Mucosa of rectum (tissue), 2 donors: Measurements from ENCODE around the gene SLC24A4.
A peak's percentile ranks its signal among the peaks of the same experiment; 100 is the strongest.
"Not testable (repeated sequence)": the region's sequence is repeated elsewhere in the genome, so short reads cannot be mapped to it uniquely, and the experiment has no call there.

ENCODE experiments used
- H3K27ac ChIP-seq, 2 donors: one replicate each; pipeline ENCODE4 v1.7.0; 2013; ENCODE audit warnings: inconsistent platforms in 2 of 2, low read depth in 2 of 2, low read length in 2 of 2
- H3K27me3 ChIP-seq, 2 donors: one replicate each; pipeline ENCODE4 v1.7.0; 2013; ENCODE audit warnings: low read length in 2 of 2; ENCODE audit not compliant: control insufficient read depth in 2 of 2, insufficient read depth in 2 of 2
- H3K36me3 ChIP-seq, 2 donors: one replicate each; pipeline ENCODE4 v1.7.0; 2013; ENCODE audit warnings: low read length in 2 of 2; ENCODE audit not compliant: control insufficient read depth in 2 of 2, insufficient read depth in 2 of 2
- H3K4me1 ChIP-seq, 2 donors: one replicate each; pipeline ENCODE4 v1.7.0; 2013; ENCODE audit warnings: low read length in 2 of 2, mild to moderate bottlenecking in 1 of 2; ENCODE audit not compliant: control insufficient read depth in 2 of 2, insufficient read depth in 2 of 2
- H3K4me3 ChIP-seq, 2 donors: one replicate each; pipeline ENCODE4 v1.7.0; 2013; ENCODE audit warnings: low read length in 2 of 2
- H3K9ac ChIP-seq, 2 donors: one replicate each; pipeline ENCODE4 v1.7.0; 2013; ENCODE audit warnings: low read length in 2 of 2, low read depth in 1 of 2, mild to moderate bottlenecking in 1 of 2
- H3K9me3 ChIP-seq, 2 donors: one replicate each; pipeline ENCODE4 v1.7.0; 2013; ENCODE audit warnings: low read length in 2 of 2; ENCODE audit not compliant: control insufficient read depth in 2 of 2
- donor health status: healthy.
- donor health status: Normal muscosa, but diverticular disease.

The SLC24A4 gene

DNA sequence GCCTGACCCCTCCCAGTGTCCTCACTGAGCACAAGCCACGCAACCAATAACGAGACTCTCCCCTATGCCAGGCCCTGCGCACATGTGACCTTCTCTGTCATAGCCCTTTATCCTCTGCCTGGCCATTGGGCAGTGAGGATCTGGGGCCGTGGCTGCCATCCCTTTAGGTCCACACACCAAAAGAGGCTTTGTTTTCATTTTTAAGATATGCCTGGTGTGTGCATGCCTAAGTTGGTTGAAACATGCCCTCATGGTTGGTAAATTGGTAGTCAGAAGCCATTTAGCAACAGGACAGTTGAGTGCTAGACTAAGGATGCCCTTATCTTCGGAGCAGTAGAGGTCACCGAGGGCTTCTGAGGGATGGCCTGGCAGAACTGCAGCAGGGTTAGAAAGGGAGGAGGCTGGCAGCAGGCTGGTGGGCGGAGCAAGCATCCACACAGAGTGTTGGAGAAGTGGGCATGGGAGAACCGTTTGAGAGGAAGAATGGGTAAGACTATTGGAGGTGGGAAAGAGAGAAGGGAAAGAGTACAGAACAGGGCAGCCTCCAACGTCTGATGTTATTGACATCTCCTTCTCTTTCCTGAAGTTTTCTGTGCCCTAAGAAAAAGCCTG, 75.1 kb downstream of the SLC24A4 start:
- Histone ChIP-seq H3K9me3 (no peaks in the 10 kb centered on the region), H3K4me3 (no peak overlapping the region), H3K4me1 (no peaks in the 10 kb centered on the region), H3K9ac (no peak overlapping the region), H3K36me3 (no peaks in the 10 kb centered on the region), H3K27me3 (peaks cover 0 to 4% of the 10 kb centered on the region in 2 donors), H3K27ac (no peak overlapping the region)

DNA sequence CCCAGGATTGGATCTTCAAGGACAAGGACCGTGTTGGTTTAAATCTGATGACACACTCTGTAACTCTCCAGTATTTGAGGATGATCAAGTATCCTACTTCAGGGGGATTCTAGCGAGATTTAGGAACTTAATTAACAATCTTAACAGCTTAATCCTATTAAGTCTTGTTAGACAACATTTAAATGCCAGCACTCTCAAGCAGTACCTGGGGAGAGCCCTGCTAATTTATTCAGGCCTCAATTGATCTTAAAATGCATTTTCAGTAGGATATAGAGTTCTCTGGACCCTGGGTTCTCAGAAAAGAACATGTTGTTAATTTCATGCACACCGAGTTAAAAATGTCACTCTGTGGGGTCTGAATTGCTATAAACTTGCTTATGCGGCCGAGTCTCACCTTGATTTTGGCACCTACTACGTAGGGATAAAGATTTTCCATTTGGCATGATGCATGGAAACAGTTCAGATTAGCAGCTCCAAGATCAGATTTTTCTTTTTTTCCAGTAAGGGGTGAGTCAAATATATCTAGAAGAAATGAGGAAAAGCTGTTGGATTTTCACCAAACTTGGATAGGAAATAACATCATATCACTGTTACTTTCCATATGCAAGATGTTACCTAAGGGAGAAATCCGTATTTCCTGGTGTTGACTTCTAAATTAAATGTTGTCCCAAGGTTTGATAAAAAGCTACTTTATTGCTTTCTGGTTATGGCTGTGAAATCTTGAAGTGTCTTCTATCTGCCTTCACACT, 76.1 kb downstream of the SLC24A4 start:
- Histone ChIP-seq H3K4me1 (no peaks in the 10 kb centered on the region), H3K27me3 (peaks cover 0 to 4% of the 10 kb centered on the region in 2 donors), H3K4me3 (no peak overlapping the region), H3K9me3 (no peaks in the 10 kb centered on the region), H3K9ac (no peak overlapping the region), H3K27ac (no peak overlapping the region), H3K36me3 (no peaks in the 10 kb centered on the region)

DNA sequence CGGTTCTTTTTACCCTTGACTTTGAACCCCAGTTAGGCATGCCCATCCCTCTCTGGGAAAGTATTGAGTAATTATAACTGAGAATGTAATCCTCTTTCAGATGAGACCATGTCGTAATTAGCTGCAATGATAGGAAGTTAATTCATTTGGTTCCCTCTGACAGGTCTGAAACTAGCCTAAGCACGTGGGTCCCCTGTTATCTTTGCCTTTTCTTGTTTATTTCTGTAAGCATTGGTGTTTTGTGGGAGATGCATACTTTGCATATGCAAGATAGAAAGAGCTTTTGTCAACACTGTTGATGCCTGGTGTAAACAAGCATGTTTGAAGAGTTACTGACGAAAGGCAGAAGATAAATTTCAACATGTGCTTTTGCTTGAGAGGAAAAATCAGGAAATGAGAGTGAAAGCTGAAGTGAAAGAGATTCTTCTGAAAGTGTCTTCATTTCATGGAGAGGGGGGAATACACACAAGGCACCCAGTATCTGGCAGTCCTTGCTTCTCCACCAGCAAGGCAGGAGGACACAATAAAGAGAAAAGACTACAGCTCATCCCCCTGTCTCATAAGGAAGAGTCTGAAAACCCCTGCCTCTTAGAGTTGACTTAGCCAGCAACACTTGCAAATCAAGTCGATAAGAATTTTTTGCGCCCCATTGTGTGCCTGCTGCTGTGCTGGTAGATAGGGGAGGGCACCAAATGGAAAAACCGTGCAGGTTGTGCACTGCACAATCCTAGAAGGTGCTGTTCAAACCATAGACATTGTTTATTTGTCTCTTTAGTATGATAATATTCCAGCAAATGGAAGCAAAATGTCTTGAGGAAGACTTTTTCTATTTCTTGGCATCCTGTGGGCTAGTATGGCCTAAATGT, 77.8 kb downstream of the SLC24A4 start:
- Histone ChIP-seq H3K27me3 (peaks cover 0 to 4% of the 10 kb centered on the region in 2 donors), H3K9ac (no peak overlapping the region), H3K4me3 (no peak overlapping the region), H3K9me3 (no peaks in the 10 kb centered on the region), H3K36me3 (no peaks in the 10 kb centered on the region), H3K27ac (no peak overlapping the region), H3K4me1 (no peaks in the 10 kb centered on the region)

DNA sequence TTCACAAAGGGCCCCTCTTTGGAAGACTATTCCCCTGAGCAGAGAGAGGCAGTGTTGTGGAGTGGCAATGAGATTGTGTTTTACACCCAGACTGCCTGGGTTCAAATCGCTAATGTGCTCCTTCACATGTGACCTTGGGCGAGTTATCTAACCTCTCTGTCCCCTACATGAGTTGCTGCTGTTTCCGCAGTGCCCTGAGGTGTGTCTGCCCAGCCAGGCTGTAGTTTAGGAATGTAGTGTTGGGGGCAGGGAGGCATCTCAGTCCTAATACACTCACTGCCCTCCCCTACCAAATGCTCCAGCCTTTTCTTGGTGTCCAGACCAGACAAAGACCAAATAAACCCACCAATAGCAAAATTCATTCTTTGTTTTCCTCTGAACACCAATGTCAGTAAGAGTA, 78.6 kb downstream of the SLC24A4 start:
- H3K4me3 ChIP-seq: no peak overlapping the region
- no peaks in the 10 kb centered on the region for H3K9me3 ChIP-seq
- H3K4me1 ChIP-seq: no peaks in the 10 kb centered on the region
- H3K27me3 ChIP-seq: peaks cover 0 to 4% of the 10 kb centered on the region in 2 donors
- no peak overlapping the region for H3K27ac ChIP-seq
- no peak overlapping the region for H3K9ac ChIP-seq
- H3K36me3 ChIP-seq: no peaks in the 10 kb centered on the region

DNA sequence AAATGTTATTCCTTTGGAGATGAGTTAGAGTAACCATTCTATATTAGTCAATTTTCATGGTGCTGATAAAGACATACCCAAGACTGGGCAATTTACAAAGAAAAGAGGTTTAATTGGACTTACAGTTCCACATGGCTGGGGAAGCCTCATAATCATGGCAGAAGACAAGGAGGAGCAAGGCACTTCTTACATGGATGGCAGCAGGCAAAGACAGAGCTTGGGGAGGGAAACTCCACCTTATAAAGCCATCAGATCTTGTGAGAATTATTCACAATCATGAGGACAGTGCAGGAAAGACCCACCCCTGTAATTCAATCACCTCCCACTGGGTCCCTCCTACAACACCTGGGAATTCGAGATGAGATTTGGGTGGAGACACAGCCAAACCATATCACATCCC, 79.5 kb downstream of the SLC24A4 start:
- H3K9ac ChIP-seq, H3K27me3 ChIP-seq, H3K4me1 ChIP-seq, H3K9me3 ChIP-seq, H3K36me3 ChIP-seq, H3K27ac ChIP-seq, H3K4me3 ChIP-seq: not testable (repeated sequence)

DNA sequence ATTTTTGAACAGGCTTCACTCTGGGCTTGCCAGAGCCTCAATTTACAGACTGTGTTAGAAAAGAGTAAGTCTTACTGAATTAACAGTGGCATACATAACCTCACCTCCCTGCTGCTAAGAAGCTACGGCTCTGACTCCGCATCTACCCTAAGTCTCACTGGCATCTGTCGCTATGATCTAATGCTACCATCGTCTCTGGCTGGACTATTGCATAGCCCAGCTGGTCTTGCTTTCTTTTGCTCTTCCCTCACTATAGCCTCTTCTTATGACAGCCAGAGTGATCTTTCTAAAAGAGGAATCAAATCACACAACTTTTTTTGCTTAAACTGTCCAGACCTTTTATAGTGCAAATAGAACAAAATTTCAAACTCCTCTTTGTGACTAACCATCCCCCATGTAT, 81.1 kb downstream of the SLC24A4 start:
- no peaks in the 10 kb centered on the region for H3K36me3 ChIP-seq

DNA sequence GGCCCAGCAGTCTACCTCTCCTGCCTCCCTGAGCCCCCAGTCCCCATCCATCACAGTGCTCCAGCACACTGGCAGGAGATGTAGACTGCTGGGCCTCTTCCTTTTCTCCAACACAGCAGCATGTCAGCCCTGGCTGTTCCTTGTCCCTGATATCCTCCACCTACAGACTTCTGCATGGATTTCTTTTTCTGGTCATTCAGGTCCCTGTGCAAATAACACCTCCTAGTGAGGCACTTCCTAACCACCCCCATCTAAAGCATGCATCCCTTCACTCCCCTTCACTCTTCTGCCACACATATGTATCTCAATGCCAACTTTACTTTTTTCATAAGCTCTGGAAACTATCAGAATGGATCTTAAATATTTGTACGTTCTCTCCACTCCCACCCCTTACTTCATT, 81.5 kb downstream of the SLC24A4 start:
- Histone ChIP-seq H3K4me1 (peaks cover 5 to 7% of the 10 kb centered on the region in 2 donors), H3K4me3 (no peak overlapping the region), H3K36me3 (no peaks in the 10 kb centered on the region), H3K9me3 (no peaks in the 10 kb centered on the region), H3K9ac (no peak overlapping the region), H3K27me3 (no peaks in the 10 kb centered on the region), H3K27ac (no peak overlapping the region)

More for the DNA sequence above, 81.1 kb downstream of the SLC24A4 start:
- Histone ChIP-seq H3K4me3 (no peak overlapping the region), H3K27ac (no peak overlapping the region), H3K27me3 (no peaks in the 10 kb centered on the region), H3K9ac (no peak overlapping the region), H3K9me3 (no peaks in the 10 kb centered on the region), H3K4me1 (peaks cover 1 to 4% of the 10 kb centered on the region in 2 donors)

DNA sequence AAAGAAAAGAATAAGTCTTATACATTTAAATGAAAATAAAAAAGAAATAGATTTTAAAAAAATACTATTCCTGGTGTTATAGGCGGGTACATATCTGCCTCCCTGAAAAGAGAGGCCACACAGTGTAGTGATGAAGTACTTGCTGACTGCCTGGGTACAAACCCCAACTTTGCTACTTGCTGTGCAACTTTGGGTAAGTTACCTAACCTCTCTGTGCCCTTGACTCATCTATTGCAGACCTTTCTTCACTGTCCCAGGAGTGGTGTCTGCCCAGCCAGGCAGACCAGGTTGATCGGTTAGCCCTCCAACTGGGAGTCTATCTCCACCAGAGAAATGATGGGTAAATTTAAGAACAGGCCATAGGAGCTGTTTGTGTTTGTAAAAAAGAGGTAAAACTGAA, 82.0 kb downstream of the SLC24A4 start:
- H3K36me3 ChIP-seq: no peaks in the 10 kb centered on the region
- H3K9ac ChIP-seq: no peak overlapping the region
- peaks cover 5 to 7% of the 10 kb centered on the region in 2 donors for H3K4me1 ChIP-seq
- H3K27me3 ChIP-seq: no peaks in the 10 kb centered on the region
- H3K27ac ChIP-seq: no peak overlapping the region
- H3K4me3 ChIP-seq: no peak overlapping the region
- H3K9me3 ChIP-seq: no peaks in the 10 kb centered on the region

DNA sequence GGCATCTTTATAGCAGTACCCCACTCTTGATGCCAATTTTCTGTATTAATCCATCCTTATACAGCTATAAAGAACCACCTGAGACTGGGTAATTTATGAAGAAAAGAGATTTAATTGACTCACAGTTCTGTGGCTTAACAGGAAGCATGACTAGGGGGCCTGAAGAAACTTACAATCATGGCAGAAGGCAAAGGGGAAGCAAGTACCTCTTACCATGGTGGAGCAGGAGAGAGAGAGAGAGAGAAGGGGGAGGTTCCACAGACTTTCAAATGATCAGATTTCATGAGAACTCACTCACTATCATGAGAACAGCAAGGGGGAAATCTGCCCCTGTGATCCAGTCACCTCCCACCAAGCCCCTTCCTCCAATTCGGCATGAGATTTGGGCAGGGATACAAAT, 84.4 kb downstream of the SLC24A4 start:
- Histone ChIP-seq H3K27ac (no peak overlapping the region), H3K4me1 (peaks cover 5 to 7% of the 10 kb centered on the region in 2 donors), H3K9me3 (no peaks in the 10 kb centered on the region), H3K36me3 (no peaks in the 10 kb centered on the region), H3K9ac (no peak overlapping the region), H3K4me3 (no peak overlapping the region), H3K27me3 (no peaks in the 10 kb centered on the region)

DNA sequence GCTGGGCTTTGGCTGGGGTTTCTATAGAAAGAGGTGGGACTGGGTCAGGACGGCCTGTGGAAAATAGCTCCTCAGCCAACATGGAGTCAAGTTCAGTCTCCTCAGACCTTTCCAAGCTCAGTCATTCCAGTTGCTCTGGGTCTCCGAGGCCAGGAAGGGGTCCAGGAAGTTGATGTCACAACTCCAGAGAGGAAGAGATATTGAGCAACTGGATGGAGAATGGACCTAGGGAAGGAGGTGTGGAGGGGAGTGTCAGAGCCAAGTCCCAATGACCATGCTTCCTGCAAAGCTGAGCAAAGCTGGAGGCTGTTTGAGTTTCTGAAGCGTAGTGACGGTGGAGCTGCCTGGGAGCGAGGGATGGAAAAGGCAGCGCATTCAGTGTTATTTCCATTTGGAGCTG, 86.1 kb downstream of the SLC24A4 start:
- Histone ChIP-seq H3K36me3 (no peaks in the 10 kb centered on the region), H3K4me1 (peaks cover 5 to 7% of the 10 kb centered on the region in 2 donors), H3K27ac (peak overlapping the region in 1 of 2 donors; percentile 2)

More for the DNA sequence above, 86.1 kb downstream of the SLC24A4 start:
- Histone ChIP-seq H3K27me3 (no peaks in the 10 kb centered on the region), H3K9ac (no peak overlapping the region), H3K9me3 (no peaks in the 10 kb centered on the region), H3K4me3 (peak overlapping the region in 1 of 2 donors; percentile 20)
